Ectodermal cell (in vitro differentiated cells): ENCODE measurements around the gene WASF2.

Experiments
- H3K27ac ChIP-seq: 2 replicates; pipeline ENCODE4 v1.7.0; 2013; ENCODE audit warnings: mild to moderate bottlenecking, low read depth, low read length; ENCODE audit not compliant: insufficient read depth, poor library complexity, severe bottlenecking
- H3K27me3 ChIP-seq: 2 replicates; pipeline ENCODE4 v1.7.0; 2013; ENCODE audit warnings: mild to moderate bottlenecking, low read length; ENCODE audit not compliant: insufficient read depth, control insufficient read depth, poor library complexity, severe bottlenecking
- H3K36me3 ChIP-seq: one replicate; pipeline ENCODE4 v1.7.0; 2013; ENCODE audit warnings: low read length; ENCODE audit not compliant: control insufficient read depth, insufficient read depth
- H3K4me1 ChIP-seq: one replicate; pipeline ENCODE4 v1.7.0; 2013; ENCODE audit warnings: low read length; ENCODE audit not compliant: control insufficient read depth, insufficient read depth
- H3K4me3 ChIP-seq: 2 replicates; pipeline ENCODE4 v1.7.0; 2013; ENCODE audit warnings: low read depth, low read length, control low read depth; ENCODE audit not compliant: insufficient read depth
- H3K9me3 ChIP-seq: 2 replicates; pipeline ENCODE4 v1.7.0; 2013; ENCODE audit warnings: mild to moderate bottlenecking, low read length, moderate library complexity; ENCODE audit not compliant: control insufficient read depth
- WGBS, 2 experiments: methylation state at CpG; one replicate each; pipeline ENCODE4 v1.1.7; 2013; ENCODE audit warnings: missing lambda C conversion rate in 2 of 2; 5-methylcytosine and 5-hydroxymethylcytosine counted together

The WASF2 gene

DNA sequence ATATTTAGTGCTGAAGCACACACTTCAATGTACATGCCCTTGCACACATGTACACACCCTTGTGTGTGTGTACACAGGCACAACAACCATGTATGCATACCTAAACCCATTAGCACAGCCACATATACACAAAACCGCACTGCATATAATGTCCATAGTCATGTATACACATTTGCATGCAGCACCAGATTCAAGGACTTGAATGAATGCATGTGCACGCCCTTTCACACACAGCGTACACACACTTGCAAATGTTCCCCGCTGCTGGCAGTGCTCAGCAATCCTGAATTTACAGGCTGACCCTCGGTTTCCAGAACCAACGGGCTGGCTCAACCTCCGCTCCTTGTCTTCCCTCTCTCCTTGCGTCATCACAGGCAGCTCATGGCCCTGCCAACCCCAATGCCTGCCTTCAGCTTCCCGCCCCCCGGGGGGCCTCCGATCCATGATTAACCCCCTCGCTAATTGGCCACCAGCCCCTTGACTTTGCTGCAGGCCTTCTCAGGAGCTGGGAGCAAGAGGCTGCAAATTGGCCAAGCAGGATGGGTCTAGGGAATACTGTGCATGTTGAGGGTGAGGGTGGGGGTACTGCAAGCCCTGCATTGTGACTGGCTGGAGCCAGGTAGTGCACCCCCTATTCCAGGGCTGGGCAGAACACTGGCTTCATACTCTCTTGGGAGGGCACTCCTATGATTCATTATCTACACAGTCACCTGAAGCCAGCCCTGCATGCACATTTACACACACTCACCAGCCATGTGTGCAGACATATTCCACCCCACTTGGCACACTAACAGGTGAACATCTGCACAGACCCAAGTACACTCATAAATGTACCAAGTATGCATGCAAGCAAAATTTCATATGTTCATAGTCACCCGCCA lies 89.6 kb downstream of the WASF2 start:
- no peaks in the 10 kb centered on the region for H3K27me3 ChIP-seq
- no peak overlapping the region for H3K27ac ChIP-seq
- H3K4me3 ChIP-seq = no peak overlapping the region
- H3K36me3 ChIP-seq = no peaks in the 10 kb centered on the region
- peaks cover 53% of the 10 kb centered on the region for H3K4me1 ChIP-seq
- H3K9me3 ChIP-seq = no peaks in the 10 kb centered on the region
- WGBS, 2 experiments = 73 to 74% methylated on average over 13 of the region's 13 CpGs

- H3K4me1 ChIP-seq = peaks cover 45% of the 10 kb centered on the region
- no peak overlapping the region for H3K27ac ChIP-seq
- H3K9me3 ChIP-seq = no peaks in the 10 kb centered on the region
- no peaks in the 10 kb centered on the region for H3K36me3 ChIP-seq
- WGBS, 2 experiments = 88 to 92% methylated on average over 12 to 19 of the region's 19 CpGs
- H3K4me3 ChIP-seq = no peak overlapping the region
- no peaks in the 10 kb centered on the region for H3K27me3 ChIP-seq
Measured at GRCh38 chr1:27399251-27400025, 90.5 kb downstream of the WASF2 start.

- Histone ChIP-seq H3K4me3 (no peak overlapping the region), H3K9me3 (no peaks in the 10 kb centered on the region), H3K4me1 (peaks cover 37% of the 10 kb centered on the region), H3K27me3 (no peaks in the 10 kb centered on the region), H3K36me3 (no peaks in the 10 kb centered on the region), H3K27ac (no peak overlapping the region)
- 86 to 89% methylated on average over 4 of the region's 4 CpGs for WGBS, 2 experiments
Measured at GRCh38 chr1:27398405-27399149, 91.4 kb downstream of the WASF2 start.

DNA sequence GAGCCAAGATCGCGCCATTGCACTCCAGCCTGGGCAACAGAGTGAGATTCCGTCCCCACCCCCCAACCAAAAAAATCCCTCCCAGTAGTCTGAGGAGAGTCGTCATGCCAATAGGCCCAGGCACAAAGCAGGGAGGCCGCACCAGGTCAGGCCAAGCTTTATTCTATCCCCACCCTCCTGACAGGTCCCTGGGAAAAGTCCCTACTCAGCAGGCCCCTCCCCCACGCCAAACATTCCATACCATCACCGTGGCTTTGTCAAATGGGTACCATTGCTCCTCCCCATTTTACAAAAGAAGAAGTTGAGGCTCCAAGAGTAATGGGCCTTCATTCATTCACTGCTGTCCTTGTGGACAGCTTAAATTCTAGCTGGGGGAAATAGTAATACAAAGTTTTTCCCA lies 92.2 kb downstream of the WASF2 start:
- no peaks in the 10 kb centered on the region for H3K9me3 ChIP-seq
- H3K27me3 ChIP-seq = no peaks in the 10 kb centered on the region
- no peak overlapping the region for H3K27ac ChIP-seq
- 69 to 74% methylated on average over 7 of the region's 7 CpGs for WGBS, 2 experiments
- no peak overlapping the region for H3K4me3 ChIP-seq
- H3K36me3 ChIP-seq = no peaks in the 10 kb centered on the region
- peaks cover 29% of the 10 kb centered on the region for H3K4me1 ChIP-seq

- Histone ChIP-seq H3K27ac (no peak overlapping the region), H3K4me1 (peaks cover 22% of the 10 kb centered on the region), H3K27me3 (no peaks in the 10 kb centered on the region), H3K36me3 (no peaks in the 10 kb centered on the region), H3K4me3 (no peak overlapping the region), H3K9me3 (no peaks in the 10 kb centered on the region)
- WGBS, 2 experiments = 92 to 95% methylated on average over 3 of the region's 3 CpGs
Measured at GRCh38 chr1:27397110-27397509, 92.9 kb downstream of the WASF2 start.

GRCh38 chr1:27395441-27396195 lies 94.3 kb downstream of the WASF2 start:
- 13 to 16% methylated on average over 8 to 10 of the region's 10 CpGs for WGBS, 2 experiments
- Histone ChIP-seq H3K9me3 (no peaks in the 10 kb centered on the region), H3K4me3 (no peak overlapping the region), H3K36me3 (no peaks in the 10 kb centered on the region), H3K27ac (no peak overlapping the region), H3K4me1 (peaks cover 28% of the 10 kb centered on the region), H3K27me3 (no peaks in the 10 kb centered on the region)

- Histone ChIP-seq H3K9me3 (no peaks in the 10 kb centered on the region), H3K36me3 (no peaks in the 10 kb centered on the region), H3K27ac (no peak overlapping the region), H3K4me3 (no peak overlapping the region), H3K4me1 (peaks cover 22% of the 10 kb centered on the region), H3K27me3 (no peaks in the 10 kb centered on the region)
- WGBS, 2 experiments = 92 to 94% methylated on average over 1 of the region's 1 CpG
Measured at GRCh38 chr1:27394925-27395324, 95.0 kb downstream of the WASF2 start.

DNA sequence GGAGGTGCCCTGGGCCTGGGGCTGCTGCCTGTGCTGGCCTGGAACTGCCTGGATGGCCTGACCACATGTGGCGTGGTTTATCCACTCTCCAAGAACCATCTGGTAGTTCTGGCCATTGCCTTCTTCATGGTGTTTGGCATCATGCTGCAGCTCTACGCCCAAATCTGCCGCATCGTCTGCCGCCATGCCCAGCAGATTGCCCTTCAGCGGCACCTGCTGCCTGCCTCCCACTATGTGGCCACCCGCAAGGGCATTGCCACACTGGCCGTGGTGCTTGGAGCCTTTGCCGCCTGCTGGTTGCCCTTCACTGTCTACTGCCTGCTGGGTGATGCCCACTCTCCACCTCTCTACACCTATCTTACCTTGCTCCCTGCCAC lies 95.7 kb downstream of the WASF2 start:
- H3K27ac ChIP-seq = no peak overlapping the region
- no peaks in the 10 kb centered on the region for H3K27me3 ChIP-seq
- WGBS, 2 experiments = 96 to 98% methylated on average over 9 of the region's 9 CpGs
- H3K4me3 ChIP-seq = no peak overlapping the region
- no peaks in the 10 kb centered on the region for H3K36me3 ChIP-seq
- peaks cover 21% of the 10 kb centered on the region for H3K4me1 ChIP-seq
- H3K9me3 ChIP-seq = no peaks in the 10 kb centered on the region

DNA sequence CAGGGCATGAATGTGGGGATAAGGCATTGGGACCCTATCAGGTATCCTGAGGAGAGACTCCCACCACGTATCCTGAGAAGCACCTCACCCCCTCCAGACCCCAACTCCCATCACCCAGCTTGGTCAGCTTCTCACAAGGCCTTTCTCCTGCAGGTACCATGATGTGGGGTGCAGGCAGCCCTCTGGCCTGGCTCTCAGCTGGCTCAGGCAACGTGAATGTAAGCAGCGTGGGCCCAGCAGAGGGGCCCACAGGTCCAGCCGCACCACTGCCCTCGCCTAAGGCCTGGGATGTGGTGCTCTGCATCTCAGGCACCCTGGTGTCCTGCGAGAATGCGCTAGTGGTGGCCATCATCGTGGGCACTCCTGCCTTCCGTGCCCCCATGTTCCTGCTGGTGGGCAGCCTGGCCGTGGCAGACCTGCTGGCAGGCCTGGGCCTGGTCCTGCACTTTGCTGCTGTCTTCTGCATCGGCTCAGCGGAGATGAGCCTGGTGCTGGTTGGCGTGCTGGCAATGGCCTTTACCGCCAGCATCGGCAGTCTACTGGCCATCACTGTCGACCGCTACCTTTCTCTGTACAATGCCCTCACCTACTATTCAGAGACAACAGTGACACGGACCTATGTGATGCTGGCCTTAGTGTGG lies 96.2 kb downstream of the WASF2 start:
- 94 to 95% methylated on average over 18 of the region's 18 CpGs for WGBS, 2 experiments
- Histone ChIP-seq H3K36me3 (no peaks in the 10 kb centered on the region), H3K27ac (no peak overlapping the region), H3K4me1 (peaks cover 16% of the 10 kb centered on the region), H3K4me3 (no peak overlapping the region), H3K9me3 (no peaks in the 10 kb centered on the region), H3K27me3 (no peaks in the 10 kb centered on the region)
